SK-N-SH (cell line): Measurements from ENCODE around the gene STARD7.
"Not testable (repeated sequence)": the region's sequence is repeated elsewhere in the genome, so short reads cannot be mapped to it uniquely, and the experiment has no call there.

ENCODE experiments used
- CTCF ChIP-seq: fragments of 200-600 bp; sonication (generic); IDR thresholded peaks from 2 replicates; pipeline ENCODE4 v1.6.1; 2017; ENCODE audit warnings: antibody characterized with exemption, mild to moderate bottlenecking, moderate library complexity
- EP300 ChIP-seq, 2 experiments: IDR thresholded peaks; 2 replicates each; pipeline versions ENCODE4 v1.4.0 to v1.6.1; 2012; ENCODE audit warnings: borderline replicate concordance in 1 of 2, low read depth in 1 of 2, low read length in 1 of 2
- EZH2phosphoT487 ChIP-seq: fragments of 200-600 bp; sonication (generic); IDR thresholded peaks from 2 replicates; pipeline ENCODE4 v1.6.1; 2017; ENCODE audit warnings: low read depth, mixed run types, mild to moderate bottlenecking, antibody characterized with exemption, moderate library complexity, borderline replicate concordance
- FOXM1 ChIP-seq: IDR thresholded peaks from 2 replicates; pipeline ENCODE4 v1.4.0; 2012; ENCODE audit warnings: low read depth, mild to moderate bottlenecking
- MAX ChIP-seq: IDR thresholded peaks from 2 replicates; pipeline ENCODE4 v1.4.0; 2012; ENCODE audit warnings: low read depth
- POLR2AphosphoS5 ChIP-seq: IDR thresholded peaks from 2 replicates; pipeline ENCODE4 v1.6.1; 2012; ENCODE audit warnings: low read depth, low read length
- RCOR1 ChIP-seq: fragments of 150-350 bp; IDR thresholded peaks from 2 replicates; pipeline ENCODE4 v1.6.1; 2017; ENCODE audit warnings: antibody characterized with exemption, low read length
- REST ChIP-seq: IDR thresholded peaks from 2 replicates; pipeline ENCODE4 v1.6.1; 2012; ENCODE audit warnings: mild to moderate bottlenecking, low read depth, low read length, moderate library complexity
- RXRA ChIP-seq: IDR thresholded peaks from 2 replicates; pipeline ENCODE4 v1.4.0; 2012; ENCODE audit warnings: low read depth, mild to moderate bottlenecking, borderline replicate concordance
- TAF1 ChIP-seq: IDR thresholded peaks from 2 replicates; pipeline ENCODE4 v1.6.1; 2012; ENCODE audit warnings: low read depth, mild to moderate bottlenecking, low read length, moderate library complexity, borderline replicate concordance
- TEAD4 ChIP-seq: IDR thresholded peaks from 2 replicates; pipeline ENCODE4 v1.4.0; 2012; ENCODE audit warnings: mild to moderate bottlenecking, borderline replicate concordance; ENCODE audit not compliant: insufficient read depth
- YY1 ChIP-seq: IDR thresholded peaks from 2 replicates; pipeline ENCODE4 v1.4.0; 2012; ENCODE audit warnings: low read depth, mild to moderate bottlenecking

DNA sequence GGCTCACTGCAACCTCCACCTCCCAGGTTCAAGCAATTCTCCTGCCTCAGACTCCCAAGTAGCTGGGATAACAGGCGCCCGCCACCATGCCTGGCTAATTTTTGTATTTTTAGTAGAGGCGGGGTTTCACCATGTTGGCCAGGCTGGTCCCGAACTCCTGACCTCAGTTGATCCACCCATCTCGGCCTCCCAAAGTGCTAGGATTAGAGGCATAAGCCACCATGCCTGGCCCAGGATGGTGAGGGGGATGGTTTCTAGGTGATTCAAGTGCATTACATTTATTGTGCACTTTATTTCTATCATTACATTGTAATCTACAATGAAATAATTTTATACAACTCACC lies 67.0 kb downstream of the STARD7 start:
- TF ChIP-seq YY1; TAF1; RCOR1; CTCF; FOXM1; EP300 (IDR thresholded peaks at IDR 0.05; ENCODE audit: borderline replicate concordance in 1 of 2, low read depth in 1 of 2, low read length in 1 of 2); RXRA; REST; POLR2AphosphoS5; MAX; EZH2phosphoT487; TEAD4: not testable (repeated sequence)
